Aorta (tissue), 5 donors: ENCODE data around the gene ASB5. TPM values are rescaled to one million over a fixed set of nuclear protein-coding genes. Genes with fewer than 3 reads are reported as not detected.
"Not testable (repeated sequence)": the region's sequence is repeated elsewhere in the genome, so short reads cannot be mapped to it uniquely, and the experiment has no call there.

ENCODE experiments used
- ATAC-seq: fragments of 200-7000 bp; cut with Tn5 transposase; one replicate; pipeline ENCODE4 v1.9.1; 2022; ENCODE audit warnings: moderate library complexity; ENCODE audit not compliant: low FRiP score
- DNase-seq, 2 donors: peaks; one replicate each; pipeline ENCODE4 v3.0.0-alpha.2; 2020
- H3K27ac ChIP-seq, 2 donors: one replicate each; pipeline ENCODE4 v1.5.1; 2013; ENCODE audit warnings: low read length in 2 of 2, mild to moderate bottlenecking in 2 of 2, moderate library complexity in 2 of 2, control low read depth in 1 of 2, inconsistent platforms in 1 of 2, low read depth in 1 of 2
- H3K27me3 ChIP-seq, 2 donors: one replicate each; pipeline ENCODE4 v1.6.1; 2013; ENCODE audit warnings: control low read depth in 1 of 2, low read length in 1 of 2, mild to moderate bottlenecking in 1 of 2, moderate library complexity in 1 of 2; ENCODE audit not compliant: insufficient read depth in 2 of 2, control insufficient read depth in 1 of 2
- H3K36me3 ChIP-seq, 2 donors: one replicate each; pipeline ENCODE4 v1.6.1; 2013; ENCODE audit warnings: control low read depth in 1 of 2, low read length in 1 of 2, mild to moderate bottlenecking in 1 of 2; ENCODE audit not compliant: insufficient read depth in 2 of 2, control insufficient read depth in 1 of 2
- H3K4me1 ChIP-seq, 2 donors: one replicate each; pipeline ENCODE4 v1.6.1; 2013; ENCODE audit warnings: low read length in 2 of 2, control low read depth in 1 of 2, mild to moderate bottlenecking in 1 of 2, moderate library complexity in 1 of 2; ENCODE audit not compliant: insufficient read depth in 2 of 2, control insufficient read depth in 1 of 2
- H3K4me3 ChIP-seq, 2 donors: one replicate each; pipeline ENCODE4 v1.5.1; 2013; ENCODE audit warnings: low read length in 2 of 2, control low read depth in 1 of 2, mild to moderate bottlenecking in 1 of 2
- H3K9me3 ChIP-seq: one replicate; pipeline ENCODE4 v1.6.1; 2013; ENCODE audit warnings: mild to moderate bottlenecking, low read length; ENCODE audit not compliant: control insufficient read depth
- WGBS, 2 donors: extraction: QIAGEN DNeasy Blood & Tissue Kit; methylation state at CpG; one replicate each; pipeline ENCODE4 v1.1.7; 2013; 5-methylcytosine and 5-hydroxymethylcytosine counted together
- intact Hi-C, 2 donors: fragments of 100-400 bp; cut with DNase I; formaldehyde crosslinking; loops; one replicate each; pipeline versions ENCODE4 v1.14.2 to v1.15.0; 2022
- polyA plus RNA-seq, 2 donors: library from polyadenylated mRNA; stranded (reverse); fragments of 200-250 nt; gene quantifications; one replicate each; pipeline ENCODE4 v1.2.3, GENCODE V29; 2013
- total RNA-seq, 2 donors: library from RNA; stranded (reverse); fragmentation: NEBNext Ultra II Directional; extraction: Animal tissue kit (Norgen Biotek cat#: 25700); gene quantifications; one replicate each; pipeline ENCODE4 v1.2.1, GENCODE V29; 2021
- donor health status: healthy with polysubstance abuse.
- donor health status: Bipolar disorder and iron deficiency.
- donor health status: DM: no; HTN: no; CAD: no.
- donor health status: DM: no; HTN: no; CAD: no.
- donor health status: DM: yes; HTN: yes; CAD: no.

Gene ASB5
- total and polyA plus RNA-seq, 4 donors = 0.28 TPM; not detected in 3

- no peaks in the 10 kb centered on the region for H3K9me3 ChIP-seq
- H3K27ac ChIP-seq = no peak overlapping the region
- ATAC-seq = no peak
- H3K27me3 ChIP-seq = no peaks in the 10 kb centered on the region
- H3K36me3 ChIP-seq = no peaks in the 10 kb centered on the region
- no peaks in the 10 kb centered on the region for H3K4me1 ChIP-seq
- DNase-seq = no peak
- H3K4me3 ChIP-seq = no peak overlapping the region
- 43 to 44% methylated on average over 2 of the region's 2 CpGs for WGBS, 2 donors
- intact Hi-C loops = no loop called here
Measured at GRCh38 chr4:176302283-176303275, 33.6 kb upstream of the ASB5 start.

- Histone ChIP-seq H3K9me3 (no peaks in the 10 kb centered on the region), H3K27me3 (no peaks in the 10 kb centered on the region), H3K4me1 (no peaks in the 10 kb centered on the region), H3K36me3 (no peaks in the 10 kb centered on the region), H3K4me3 (no peak overlapping the region), H3K27ac (no peak overlapping the region)
- no peak for ATAC-seq
- intact Hi-C loops = no loop called here
- no peak for DNase-seq
Measured at GRCh38 chr4:176300565-176300964, 31.5 kb upstream of the ASB5 start.

GRCh38 chr4:176300036-176300435, 31.0 kb upstream of the ASB5 start:
- WGBS, 2 donors = 87 to 89% methylated on average over 7 to 9 of the region's 9 CpGs
- Histone ChIP-seq H3K4me1 (no peaks in the 10 kb centered on the region), H3K4me3 (no peak overlapping the region), H3K27ac (no peak overlapping the region), H3K36me3 (no peaks in the 10 kb centered on the region), H3K27me3 (no peaks in the 10 kb centered on the region), H3K9me3 (no peaks in the 10 kb centered on the region)
- intact Hi-C loops = no loop called here
- DNase-seq (no peak), ATAC-seq (no peak)

- no peak overlapping the region for H3K4me3 ChIP-seq
- intact Hi-C loops = no loop called here
- no peaks in the 10 kb centered on the region for H3K36me3 ChIP-seq
- no peaks in the 10 kb centered on the region for H3K4me1 ChIP-seq
- H3K9me3 ChIP-seq = no peaks in the 10 kb centered on the region
- ATAC-seq = no peak
- 86% methylated on average over 6 of the region's 6 CpGs for WGBS, 2 donors
- H3K27me3 ChIP-seq = no peaks in the 10 kb centered on the region
- no peak for DNase-seq
- H3K27ac ChIP-seq = no peak overlapping the region
Measured at GRCh38 chr4:176298664-176299063, 29.6 kb upstream of the ASB5 start.

GRCh38 chr4:176295907-176296306, 26.9 kb upstream of the ASB5 start:
- H3K27ac ChIP-seq, intact Hi-C loops, H3K27me3 ChIP-seq, DNase-seq, H3K4me3 ChIP-seq, H3K4me1 ChIP-seq, ATAC-seq, H3K36me3 ChIP-seq, H3K9me3 ChIP-seq: not testable (repeated sequence)
- WGBS, 2 donors = 68 to 72% methylated on average over 5 of the region's 5 CpGs

- H3K4me3 ChIP-seq = no peak overlapping the region
- 80 to 88% methylated on average over 1 of the region's 1 CpG for WGBS, 2 donors
- H3K9me3 ChIP-seq = no peaks in the 10 kb centered on the region
- H3K4me1 ChIP-seq = no peaks in the 10 kb centered on the region
- DNase-seq (no peak), ATAC-seq (no peak)
- H3K27me3 ChIP-seq = no peaks in the 10 kb centered on the region
- no peak overlapping the region for H3K27ac ChIP-seq
- no peaks in the 10 kb centered on the region for H3K36me3 ChIP-seq
- intact Hi-C loops = no loop called here
Measured at GRCh38 chr4:176293660-176294059, 24.6 kb upstream of the ASB5 start.

- no peak overlapping the region for H3K4me3 ChIP-seq
- 91 to 94% methylated on average over 1 of the region's 1 CpG for WGBS, 2 donors
- no peak overlapping the region for H3K27ac ChIP-seq
- no peaks in the 10 kb centered on the region for H3K36me3 ChIP-seq
- intact Hi-C loops = no loop called here
- no peaks in the 10 kb centered on the region for H3K4me1 ChIP-seq
- no peaks in the 10 kb centered on the region for H3K27me3 ChIP-seq
- ATAC-seq = no peak
- H3K9me3 ChIP-seq = no peaks in the 10 kb centered on the region
- DNase-seq = no peak
Measured at GRCh38 chr4:176292920-176293319, 23.9 kb upstream of the ASB5 start.

GRCh38 chr4:176291748-176292147, 22.7 kb upstream of the ASB5 start:
- intact Hi-C loops = no loop called here
- 85 to 88% methylated on average over 3 of the region's 3 CpGs for WGBS, 2 donors
- no peaks in the 10 kb centered on the region for H3K9me3 ChIP-seq
- H3K27me3 ChIP-seq = no peaks in the 10 kb centered on the region
- DNase-seq (no peak), ATAC-seq (no peak)
- no peaks in the 10 kb centered on the region for H3K4me1 ChIP-seq
- no peaks in the 10 kb centered on the region for H3K36me3 ChIP-seq
- no peak overlapping the region for H3K27ac ChIP-seq
- H3K4me3 ChIP-seq = no peak overlapping the region

GRCh38 chr4:176290520-176290919, 21.5 kb upstream of the ASB5 start:
- Histone ChIP-seq H3K4me1 (peaks cover 0 to 2% of the 10 kb centered on the region in 2 donors), H3K9me3 (no peaks in the 10 kb centered on the region), H3K36me3 (no peaks in the 10 kb centered on the region), H3K27me3 (no peaks in the 10 kb centered on the region), H3K4me3 (no peak overlapping the region), H3K27ac (no peak overlapping the region)
- ATAC-seq = no peak
- no peak for DNase-seq
- intact Hi-C loops = no loop called here
- 89 to 91% methylated on average over 3 of the region's 3 CpGs for WGBS, 2 donors
